GM12878 (cell line): Measurements from ENCODE around the gene NFATC2. TPM values are rescaled to one million over a fixed set of nuclear protein-coding genes. Genes with fewer than 3 reads are reported as not detected.

Experiments used
- BMI1 ChIP-seq: fragments of 450-650 bp; IDR thresholded peaks from 2 replicates; pipeline ENCODE4 v1.6.1; 2016; ENCODE audit warnings: mild to moderate bottlenecking, moderate library complexity, borderline replicate concordance
- BRCA1 ChIP-seq: IDR thresholded peaks from 2 replicates; pipeline ENCODE4 v1.6.1; 2011; ENCODE audit warnings: low read depth, low read length, improper control_type of control experiment
- CHD1 ChIP-seq: IDR thresholded peaks from 2 replicates; pipeline ENCODE4 v1.6.1; 2012; ENCODE audit warnings: low read depth, low read length, improper control_type of control experiment
- CREB1 ChIP-seq: IDR thresholded peaks from 2 replicates; pipeline ENCODE4 v1.6.1; 2012; ENCODE audit warnings: low read depth, mild to moderate bottlenecking, inconsistent platforms
- EGR1 ChIP-seq, 2 experiments: IDR thresholded peaks; 1 replicate in 1 of 2; 2 replicates in 1 of 2; pipeline ENCODE4 v1.6.1; 2011 to 2012; ENCODE audit warnings: low read depth in 2 of 2, low read length in 2 of 2, borderline replicate concordance in 1 of 2, mild to moderate bottlenecking in 1 of 2, moderate library complexity in 1 of 2
- ESRRA ChIP-seq: IDR thresholded peaks from 2 replicates; pipeline ENCODE4 v1.6.1; 2012; ENCODE audit warnings: mild to moderate bottlenecking, low read length, improper control_type of control experiment
- GABPA ChIP-seq: IDR thresholded peaks from 2 replicates; pipeline ENCODE4 v1.6.1; 2014; ENCODE audit warnings: antibody characterized with exemption, low read depth, mild to moderate bottlenecking, inconsistent platforms
- MTA3 ChIP-seq: IDR thresholded peaks from 2 replicates; pipeline ENCODE4 v1.6.1; 2012; ENCODE audit warnings: low read length, inconsistent platforms, borderline replicate concordance
- NFIC ChIP-seq: IDR thresholded peaks from 2 replicates; pipeline ENCODE4 v1.6.1; 2012; ENCODE audit warnings: low read depth, mild to moderate bottlenecking, inconsistent platforms, low read length, moderate library complexity
- NFYA ChIP-seq: IDR thresholded peaks from 2 replicates; pipeline ENCODE4 v1.6.1; 2011; ENCODE audit warnings: low read depth, mild to moderate bottlenecking, low read length, improper control_type of control experiment, borderline replicate concordance
- POLR2A ChIP-seq: IDR thresholded peaks from 2 replicates; pipeline ENCODE4 v1.6.1; 2011; ENCODE audit warnings: low read depth, mild to moderate bottlenecking, low read length
- POU2F2 ChIP-seq: IDR thresholded peaks from 3 replicates; pipeline ENCODE4 v1.6.1; 2011; ENCODE audit warnings: low read depth, mild to moderate bottlenecking, low read length, borderline replicate concordance
- RAD51 ChIP-seq: fragments of 450-650 bp; IDR thresholded peaks from 2 replicates; pipeline ENCODE4 v1.6.1; 2016; ENCODE audit warnings: moderate library complexity, mild to moderate bottlenecking, inconsistent platforms
- RBBP5 ChIP-seq: fragments of 200-600 bp; sonication (generic); conservative IDR thresholded peaks from 2 replicates; pipeline ENCODE4 v1.6.1; 2016
- SIX5 ChIP-seq: IDR thresholded peaks from 2 replicates; pipeline ENCODE4 v1.6.1; 2011; ENCODE audit warnings: mild to moderate bottlenecking, low read depth, low read length, moderate library complexity; ENCODE audit not compliant: severe bottlenecking
- SMAD5 ChIP-seq: IDR thresholded peaks from 2 replicates; pipeline ENCODE4 v1.6.1; 2016; ENCODE audit warnings: antibody characterized with exemption, low read depth
- SUPT20H ChIP-seq: IDR thresholded peaks from 2 replicates; pipeline ENCODE4 v1.6.1; 2011; ENCODE audit warnings: low read depth, mild to moderate bottlenecking, low read length, moderate library complexity, borderline replicate concordance; ENCODE audit not compliant: control insufficient read depth
- TCF12 ChIP-seq: IDR thresholded peaks from 2 replicates; pipeline ENCODE4 v1.6.1; 2011; ENCODE audit warnings: low read depth, mild to moderate bottlenecking, low read length
- polyA plus RNA-seq, 11 experiments: library from polyadenylated mRNA; depleted of rRNA in 4 of 11; unstranded in 6 of 11; stranded (reverse) in 5 of 11; fragments of >200 nt; fragmentation: Nextera tagmentation in 4 of 11; fragmentation: Illumina TruSeq in 1 of 11; extraction: Ambion mirVana in 4 of 11; extraction: Trizol in 1 of 11; gene quantifications; 1 replicate in 1 of 11; 2 replicates in 10 of 11; pipeline versions ENCODE4 v1.2.1 to v1.2.3, GENCODE V29; 2011 to 2016; ENCODE audit warnings: inconsistent platforms in 2 of 11, missing spikeins in 2 of 11, low read depth in 1 of 11
- total RNA-seq, 4 experiments: library from RNA; depleted of rRNA in 3 of 4; stranded (reverse); fragments of >200 nt in 3 of 4; fragmentation: Illumina TruSeq in 1 of 4; extraction: Trizol in 1 of 4; gene quantifications; 2 replicates each; pipeline versions ENCODE4 v1.2.1 to v1.2.3, GENCODE V29; 2013 to 2021
- TF ChIP-seq, protein P1 (sequence below): fragments of 450-650 bp; IDR thresholded peaks from 2 replicates; pipeline ENCODE4 v1.6.1; 2017; ENCODE audit warnings: mild to moderate bottlenecking, moderate library complexity
- TF ChIP-seq, protein P2 (sequence below): fragments of 150-350 bp; IDR thresholded peaks from 2 replicates; pipeline ENCODE4 v1.6.1; 2014; ENCODE audit warnings: mild to moderate bottlenecking, low read depth, low read length
- TF ChIP-seq, protein P3 (sequence below): fragments of 450-650 bp; IDR thresholded peaks from 2 replicates; pipeline ENCODE4 v1.6.1; 2017; ENCODE audit warnings: mild to moderate bottlenecking, low read depth, inconsistent platforms; ENCODE audit not compliant: poor library complexity, severe bottlenecking

NFATC2 gene
- total and polyA plus RNA-seq, 10 of the 15 experiments (the other 5 are each of a cell fraction or from before 2014, with no cell fraction given): 3.3 to 20.0 (median 7.3) TPM

DNA sequence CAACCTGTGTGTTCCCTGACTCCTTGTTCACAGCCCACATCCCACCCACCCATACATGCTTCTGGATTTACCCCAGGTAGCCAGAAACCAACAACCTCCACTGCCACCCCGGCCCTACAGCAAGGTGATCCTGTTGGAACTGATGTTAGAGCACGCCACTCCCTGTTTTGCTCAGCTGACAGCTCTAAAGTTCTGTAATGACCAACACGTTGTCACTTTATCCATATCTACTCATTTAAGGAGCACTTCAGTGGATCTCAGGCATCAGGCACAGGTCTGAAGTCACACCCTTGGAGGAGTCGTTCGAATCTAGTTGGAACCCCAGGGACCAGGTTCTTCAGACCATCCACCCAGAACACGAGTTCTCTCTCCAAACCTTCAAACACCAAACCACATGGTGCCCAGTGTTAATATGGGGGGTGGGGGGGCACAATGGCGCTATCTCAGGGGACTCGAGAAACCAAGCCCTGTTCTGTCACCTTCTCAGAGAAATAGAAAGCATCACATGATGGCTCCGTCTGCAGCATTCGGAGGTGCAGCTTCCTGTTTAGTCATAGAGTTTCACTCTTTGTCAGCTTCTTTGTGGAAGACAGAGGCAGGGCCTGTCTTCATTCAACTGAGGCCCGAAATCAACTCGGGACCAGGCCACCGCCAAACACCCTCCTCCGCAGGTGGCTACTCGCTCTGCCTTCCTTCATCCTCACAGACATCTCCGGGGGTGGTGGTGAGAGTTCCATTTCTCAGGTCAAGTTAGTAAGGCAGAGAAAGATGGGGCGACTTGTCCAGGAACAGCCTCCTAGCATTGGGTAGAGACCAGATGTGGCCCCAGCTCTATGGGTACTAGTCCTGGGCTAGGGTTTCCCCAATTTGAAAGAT is 142.2 kb downstream of the NFATC2 start (continued):
- TF ChIP-seq SMAD5 (no peak), NFYA (no peak), RAD51 (peak; percentile 93), CHD1 (no peak), NFIC (peak; percentile 76), SIX5 (no peak), MTA3 (no peak), CREB1 (0 out of 2 replicates have a peak, but pooled peaks have one; percentile 63), EGR1 (IDR thresholded peaks at IDR 0.05; ENCODE audit: borderline replicate concordance in 1 of 2, low read depth in 2 of 2, low read length in 2 of 2) (peak in 1 of 2 experiments; percentile 63; a peak in 2 of 3 replicates), BMI1 (peak; percentile 56; the same call in 1 of the 2 replicates), SUPT20H (no peak), ESRRA (no peak), BRCA1 (peak; percentile 7; the same call in 1 of the 2 replicates), GABPA (0 out of 2 replicates have a peak, but pooled peaks have one; percentile 54), RBBP5 (peak; percentile 71; the same call in 1 of the 2 replicates), POU2F2 (peak; percentile 18; the same call in 2 of the 3 replicates), TCF12 (0 out of 2 replicates have a peak, but pooled peaks have one; percentile 21), POLR2A (peak; percentile 78)
- TF ChIP-seq, protein P1, sequence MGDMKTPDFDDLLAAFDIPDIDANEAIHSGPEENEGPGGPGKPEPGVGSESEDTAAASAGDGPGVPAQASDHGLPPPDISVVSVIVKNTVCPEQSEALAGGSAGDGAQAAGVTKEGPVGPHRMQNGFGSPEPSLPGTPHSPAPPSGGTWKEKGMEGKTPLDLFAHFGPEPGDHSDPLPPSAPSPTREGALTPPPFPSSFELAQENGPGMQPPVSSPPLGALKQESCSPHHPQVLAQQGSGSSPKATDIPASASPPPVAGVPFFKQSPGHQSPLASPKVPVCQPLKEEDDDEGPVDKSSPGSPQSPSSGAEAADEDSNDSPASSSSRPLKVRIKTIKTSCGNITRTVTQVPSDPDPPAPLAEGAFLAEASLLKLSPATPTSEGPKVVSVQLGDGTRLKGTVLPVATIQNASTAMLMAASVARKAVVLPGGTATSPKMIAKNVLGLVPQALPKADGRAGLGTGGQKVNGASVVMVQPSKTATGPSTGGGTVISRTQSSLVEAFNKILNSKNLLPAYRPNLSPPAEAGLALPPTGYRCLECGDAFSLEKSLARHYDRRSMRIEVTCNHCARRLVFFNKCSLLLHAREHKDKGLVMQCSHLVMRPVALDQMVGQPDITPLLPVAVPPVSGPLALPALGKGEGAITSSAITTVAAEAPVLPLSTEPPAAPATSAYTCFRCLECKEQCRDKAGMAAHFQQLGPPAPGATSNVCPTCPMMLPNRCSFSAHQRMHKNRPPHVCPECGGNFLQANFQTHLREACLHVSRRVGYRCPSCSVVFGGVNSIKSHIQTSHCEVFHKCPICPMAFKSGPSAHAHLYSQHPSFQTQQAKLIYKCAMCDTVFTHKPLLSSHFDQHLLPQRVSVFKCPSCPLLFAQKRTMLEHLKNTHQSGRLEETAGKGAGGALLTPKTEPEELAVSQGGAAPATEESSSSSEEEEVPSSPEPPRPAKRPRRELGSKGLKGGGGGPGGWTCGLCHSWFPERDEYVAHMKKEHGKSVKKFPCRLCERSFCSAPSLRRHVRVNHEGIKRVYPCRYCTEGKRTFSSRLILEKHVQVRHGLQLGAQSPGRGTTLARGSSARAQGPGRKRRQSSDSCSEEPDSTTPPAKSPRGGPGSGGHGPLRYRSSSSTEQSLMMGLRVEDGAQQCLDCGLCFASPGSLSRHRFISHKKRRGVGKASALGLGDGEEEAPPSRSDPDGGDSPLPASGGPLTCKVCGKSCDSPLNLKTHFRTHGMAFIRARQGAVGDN: peak; percentile 95
- TF ChIP-seq, protein P2, sequence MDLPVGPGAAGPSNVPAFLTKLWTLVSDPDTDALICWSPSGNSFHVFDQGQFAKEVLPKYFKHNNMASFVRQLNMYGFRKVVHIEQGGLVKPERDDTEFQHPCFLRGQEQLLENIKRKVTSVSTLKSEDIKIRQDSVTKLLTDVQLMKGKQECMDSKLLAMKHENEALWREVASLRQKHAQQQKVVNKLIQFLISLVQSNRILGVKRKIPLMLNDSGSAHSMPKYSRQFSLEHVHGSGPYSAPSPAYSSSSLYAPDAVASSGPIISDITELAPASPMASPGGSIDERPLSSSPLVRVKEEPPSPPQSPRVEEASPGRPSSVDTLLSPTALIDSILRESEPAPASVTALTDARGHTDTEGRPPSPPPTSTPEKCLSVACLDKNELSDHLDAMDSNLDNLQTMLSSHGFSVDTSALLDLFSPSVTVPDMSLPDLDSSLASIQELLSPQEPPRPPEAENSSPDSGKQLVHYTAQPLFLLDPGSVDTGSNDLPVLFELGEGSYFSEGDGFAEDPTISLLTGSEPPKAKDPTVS: no peak
- TF ChIP-seq, protein P3, sequence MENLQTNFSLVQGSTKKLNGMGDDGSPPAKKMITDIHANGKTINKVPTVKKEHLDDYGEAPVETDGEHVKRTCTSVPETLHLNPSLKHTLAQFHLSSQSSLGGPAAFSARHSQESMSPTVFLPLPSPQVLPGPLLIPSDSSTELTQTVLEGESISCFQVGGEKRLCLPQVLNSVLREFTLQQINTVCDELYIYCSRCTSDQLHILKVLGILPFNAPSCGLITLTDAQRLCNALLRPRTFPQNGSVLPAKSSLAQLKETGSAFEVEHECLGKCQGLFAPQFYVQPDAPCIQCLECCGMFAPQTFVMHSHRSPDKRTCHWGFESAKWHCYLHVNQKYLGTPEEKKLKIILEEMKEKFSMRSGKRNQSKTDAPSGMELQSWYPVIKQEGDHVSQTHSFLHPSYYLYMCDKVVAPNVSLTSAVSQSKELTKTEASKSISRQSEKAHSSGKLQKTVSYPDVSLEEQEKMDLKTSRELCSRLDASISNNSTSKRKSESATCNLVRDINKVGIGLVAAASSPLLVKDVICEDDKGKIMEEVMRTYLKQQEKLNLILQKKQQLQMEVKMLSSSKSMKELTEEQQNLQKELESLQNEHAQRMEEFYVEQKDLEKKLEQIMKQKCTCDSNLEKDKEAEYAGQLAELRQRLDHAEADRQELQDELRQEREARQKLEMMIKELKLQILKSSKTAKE: peak; percentile 96
